ENCODE data around the gene CCR8.

Gene CCR8, protein sequence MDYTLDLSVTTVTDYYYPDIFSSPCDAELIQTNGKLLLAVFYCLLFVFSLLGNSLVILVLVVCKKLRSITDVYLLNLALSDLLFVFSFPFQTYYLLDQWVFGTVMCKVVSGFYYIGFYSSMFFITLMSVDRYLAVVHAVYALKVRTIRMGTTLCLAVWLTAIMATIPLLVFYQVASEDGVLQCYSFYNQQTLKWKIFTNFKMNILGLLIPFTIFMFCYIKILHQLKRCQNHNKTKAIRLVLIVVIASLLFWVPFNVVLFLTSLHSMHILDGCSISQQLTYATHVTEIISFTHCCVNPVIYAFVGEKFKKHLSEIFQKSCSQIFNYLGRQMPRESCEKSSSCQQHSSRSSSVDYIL

DNA sequence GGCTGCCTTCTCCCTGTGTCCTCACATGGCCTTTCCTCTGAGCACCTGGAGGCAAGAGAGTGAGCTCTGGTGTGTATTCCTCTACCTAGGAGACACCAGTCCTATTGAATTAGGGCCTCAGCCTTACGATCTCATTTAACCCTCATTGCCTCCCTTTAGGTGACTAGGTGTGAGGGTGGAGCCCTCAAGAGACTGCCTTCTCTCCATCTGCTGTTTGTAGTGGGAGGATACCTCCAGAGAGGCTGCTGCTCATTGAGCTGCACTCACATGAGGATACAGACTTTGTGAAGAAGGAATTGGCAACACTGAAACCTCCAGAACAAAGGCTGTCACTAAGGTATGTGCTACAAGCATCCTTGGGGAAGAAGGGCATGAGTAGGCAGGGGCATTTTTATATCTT lies at the start of gene CCR8:
Gene CCR8, plus strand, starts transcription at position 217 of the 400 bp plus-strand sequence. CDS start 2,623 bp downstream, outside the sequence.
- peak; percentile 2 for DNase-seq

GRCh38 chr3:39279745-39280517 lies 49.6 kb upstream of the CCR8 start, which contains the start of gene CX3CR1:
Gene CX3CR1, minus strand, starts transcription at chr3:39280036. Its CDS starts 13,527 bp downstream, at chr3:39266509.
- DNase-seq = no peak

DNA sequence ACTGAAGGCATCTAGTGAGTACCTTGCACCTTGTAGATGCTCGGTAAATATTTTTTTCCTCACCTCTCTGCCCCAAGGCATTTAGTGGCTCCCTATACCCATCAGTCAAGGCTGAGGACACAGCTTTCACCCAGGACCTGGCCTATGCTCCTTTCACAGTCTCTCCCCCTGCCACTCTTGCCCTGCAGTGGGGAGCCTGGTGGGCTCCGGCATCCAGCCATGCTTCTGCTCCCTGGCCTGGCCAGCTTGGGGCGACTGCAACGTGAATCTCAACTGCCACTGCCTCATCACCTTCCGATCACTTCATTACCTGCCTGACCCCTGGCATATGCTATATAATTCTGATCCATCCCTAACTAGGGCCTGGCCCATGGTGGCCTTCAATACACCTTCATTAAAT lies 48.9 kb upstream of the CCR8 start:
- no peak for DNase-seq

- no peak for DNase-seq
Measured at GRCh38 chr3:39281533-39281932, 48.0 kb upstream of the CCR8 start.

DNA sequence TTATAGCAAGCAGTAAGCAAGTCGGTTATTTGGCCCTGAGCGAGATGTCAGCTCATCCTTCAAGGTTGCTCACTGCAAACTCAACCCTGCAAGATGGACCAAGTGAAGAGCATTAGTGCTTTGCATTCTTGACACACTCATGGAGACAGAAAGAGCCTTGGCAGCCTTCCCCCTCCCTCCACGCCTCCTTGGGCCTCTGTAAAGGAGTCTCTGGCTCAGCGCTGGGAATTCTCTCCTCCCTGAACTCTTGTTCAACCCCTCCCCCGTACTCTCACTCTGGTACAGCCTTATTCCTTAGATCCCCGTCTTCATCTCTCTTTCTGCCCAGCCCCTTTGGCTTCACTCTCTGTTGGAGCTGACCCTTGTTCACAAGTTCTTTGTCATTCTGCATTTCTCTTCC lies 47.5 kb upstream of the CCR8 start:
- DNase-seq = no peak

DNA sequence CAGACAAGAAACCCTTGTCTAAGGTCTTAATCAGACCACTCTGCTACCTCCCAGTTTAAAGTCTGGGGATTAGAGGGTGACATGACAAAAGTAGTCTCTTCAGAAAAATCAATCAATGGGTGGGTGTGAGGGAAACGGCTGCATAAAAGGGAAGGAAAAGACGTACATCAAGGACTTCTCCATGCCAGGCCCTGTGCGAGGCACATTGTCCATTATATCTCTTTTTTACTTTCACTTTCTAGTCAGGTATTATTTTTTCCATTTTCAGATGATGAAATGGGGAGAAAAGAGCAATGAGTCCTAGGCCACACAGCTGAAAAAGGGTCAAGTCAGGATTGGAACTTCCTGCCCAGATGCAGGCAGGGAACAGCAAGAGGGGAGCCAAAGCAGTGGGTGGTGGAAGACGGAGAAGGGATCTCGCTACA lies 45.0 kb upstream of the CCR8 start:
- DNase-seq = no peak

- no peak for DNase-seq
Measured at GRCh38 chr3:39285332-39285731, 44.2 kb upstream of the CCR8 start.

DNA sequence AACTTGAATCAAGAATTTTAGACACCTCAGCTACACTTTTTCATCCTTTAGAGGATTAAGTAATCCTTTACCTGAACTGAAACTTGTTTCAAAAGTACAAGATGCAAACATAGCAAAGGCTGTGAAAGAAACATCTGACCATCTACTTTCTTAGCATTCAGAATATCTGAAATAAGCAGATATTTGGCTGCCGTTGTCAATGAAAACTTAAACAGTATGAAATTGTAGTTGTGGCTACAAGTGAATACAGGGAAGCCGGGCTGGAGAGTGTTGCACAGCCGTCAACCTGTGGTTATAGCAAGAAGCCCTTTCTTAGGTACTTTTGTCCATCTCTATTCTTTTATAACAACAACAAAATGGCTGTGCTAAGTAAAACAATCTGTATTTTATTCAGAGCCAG lies 42.7 kb upstream of the CCR8 start:
- no peak for DNase-seq

DNA sequence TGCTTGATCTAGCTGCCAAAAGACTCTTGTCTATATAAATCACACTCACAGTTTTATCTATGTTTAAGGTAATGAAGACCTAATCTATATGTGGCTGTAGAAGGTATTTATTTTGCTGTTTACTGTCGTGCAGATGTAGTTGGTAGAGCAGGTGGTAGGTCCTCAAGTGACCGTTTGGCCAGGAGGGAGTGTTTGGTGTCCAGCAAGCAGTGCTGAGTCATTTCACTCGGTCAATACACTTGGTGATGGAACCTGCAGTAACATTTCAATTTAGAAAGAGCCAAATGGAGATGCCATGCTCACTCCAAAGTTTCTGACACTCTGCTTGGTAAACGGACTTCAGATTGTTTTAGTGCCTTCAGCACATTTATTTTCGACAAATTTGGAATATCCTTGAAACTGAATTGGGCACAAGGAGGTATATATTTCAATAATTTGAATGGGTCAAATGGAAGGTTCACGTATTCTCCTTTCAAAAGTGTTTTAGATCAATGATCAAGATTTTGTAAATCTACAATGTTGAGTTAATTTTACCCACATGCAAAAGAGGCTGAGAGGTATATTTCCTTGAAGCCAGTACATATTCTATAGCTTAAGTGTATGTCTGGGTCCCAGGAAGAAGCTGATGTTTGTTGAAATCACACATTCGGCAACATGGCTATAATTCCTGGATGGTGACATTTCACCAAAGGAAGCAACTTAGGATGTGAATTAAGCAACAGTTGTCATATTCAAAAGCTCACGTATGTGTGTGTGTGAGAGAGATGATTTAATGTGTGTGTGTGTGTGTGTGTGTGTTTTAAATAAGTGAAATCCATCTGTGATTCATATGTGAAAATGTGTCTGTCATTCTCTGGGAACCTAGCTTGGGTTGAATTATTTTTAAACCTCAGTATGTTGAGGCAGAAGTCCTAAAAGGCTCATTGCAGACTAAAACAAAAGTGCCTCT lies 42.0 kb upstream of the CCR8 start:
- no peak for DNase-seq

GRCh38 chr3:39288300-39288808 lies 41.2 kb upstream of the CCR8 start:
- DNase-seq = peak; percentile 72

DNA sequence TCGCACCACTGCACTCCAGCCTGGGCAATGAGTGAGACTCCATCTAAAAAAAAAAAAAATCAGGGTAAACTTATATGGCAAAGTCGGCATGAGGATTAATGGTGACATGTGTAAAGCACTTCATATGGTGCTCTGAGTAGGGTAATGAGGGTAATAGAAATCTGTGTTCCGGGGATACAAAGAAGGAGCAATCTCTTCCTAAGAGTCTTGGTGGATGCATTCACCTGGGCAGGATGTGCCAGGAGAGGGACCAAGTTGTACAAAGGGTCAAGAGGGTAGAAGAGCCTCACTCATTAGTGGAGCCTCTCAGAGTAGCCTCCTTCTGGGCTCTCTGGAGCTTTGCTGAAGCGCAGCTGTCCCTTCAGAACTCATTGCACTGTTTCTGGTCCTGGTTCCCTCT lies 40.4 kb upstream of the CCR8 start:
- DNase-seq = no peak

DNA sequence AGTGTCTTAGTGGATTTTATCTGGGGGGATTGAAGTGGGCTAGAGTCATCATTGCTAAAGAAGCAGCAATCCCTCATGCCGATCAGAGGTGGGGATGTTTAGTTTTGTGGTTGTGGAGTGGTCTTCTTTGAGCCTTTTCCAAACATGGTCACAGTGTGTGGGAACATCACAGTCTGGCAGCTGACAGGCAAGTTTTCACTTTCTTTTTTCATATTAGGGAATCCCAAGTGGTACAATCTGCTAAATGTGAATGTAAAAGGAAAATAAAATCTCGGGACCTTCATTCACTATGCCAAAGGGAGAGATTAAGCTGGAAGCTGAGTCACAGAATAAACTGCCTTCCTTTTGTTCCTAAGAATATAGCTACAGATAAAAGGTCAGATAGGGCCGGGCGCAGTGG lies 39.3 kb upstream of the CCR8 start:
- no peak for DNase-seq

DNA sequence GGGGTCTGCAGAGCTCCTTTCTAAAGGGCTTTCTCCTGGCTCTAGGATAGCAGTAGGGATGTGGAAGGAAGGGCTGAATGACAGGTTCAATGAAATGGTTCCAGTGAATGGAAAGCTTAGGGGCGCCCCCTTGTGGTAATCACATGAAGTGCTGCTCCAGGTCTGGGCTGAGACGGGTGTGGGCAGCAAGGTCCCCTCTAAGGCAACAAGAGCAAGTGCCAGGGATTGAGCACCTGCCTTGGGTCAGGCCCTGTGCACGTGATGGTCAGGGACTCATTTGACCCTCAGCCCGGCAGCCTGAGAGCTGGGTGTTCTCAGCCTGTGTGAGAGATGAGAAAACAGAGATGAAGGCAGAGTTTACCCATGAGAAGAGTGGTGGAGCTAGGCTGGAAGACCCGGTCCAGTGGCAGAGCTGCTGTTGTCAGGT lies 37.6 kb upstream of the CCR8 start:
- DNase-seq = peak; percentile 28

GRCh38 chr3:39292961-39293360 lies 36.5 kb upstream of the CCR8 start:
- DNase-seq = no peak

DNA sequence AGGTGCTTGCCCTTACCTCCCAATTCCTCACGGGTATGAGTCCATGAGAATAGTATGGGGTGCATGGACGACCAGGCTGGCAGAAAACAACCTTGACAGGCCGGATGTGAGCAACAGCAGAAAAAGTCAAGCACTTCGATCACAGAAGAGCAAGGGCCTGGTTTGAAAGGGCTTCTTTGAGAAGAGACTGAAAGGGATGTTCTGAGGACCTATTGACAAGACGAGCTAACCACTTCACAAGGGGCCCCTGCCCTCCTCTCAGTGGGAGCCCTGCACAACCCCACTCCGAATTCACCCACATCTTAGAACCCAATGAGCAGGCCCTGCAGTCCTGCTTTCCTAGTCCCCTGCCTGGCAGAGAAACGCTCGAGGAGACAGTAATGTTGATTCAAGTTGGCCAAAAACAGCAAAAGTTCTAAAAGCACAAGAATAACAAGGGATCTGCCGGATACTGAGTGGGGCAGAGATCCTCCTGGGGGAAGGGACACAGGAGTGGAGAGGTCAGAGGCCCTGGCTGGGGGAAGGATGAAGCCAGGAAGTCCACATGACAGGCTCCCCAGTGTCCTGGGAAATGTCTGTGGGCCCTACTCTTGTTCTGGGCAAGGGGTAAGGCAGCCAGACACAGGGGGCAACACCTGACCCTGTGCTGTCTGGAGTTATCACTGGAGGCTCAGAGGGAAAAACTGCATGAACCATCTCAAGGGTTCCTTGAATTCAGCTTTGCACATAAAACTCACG lies 34.9 kb upstream of the CCR8 start:
- DNase-seq = no peak

DNA sequence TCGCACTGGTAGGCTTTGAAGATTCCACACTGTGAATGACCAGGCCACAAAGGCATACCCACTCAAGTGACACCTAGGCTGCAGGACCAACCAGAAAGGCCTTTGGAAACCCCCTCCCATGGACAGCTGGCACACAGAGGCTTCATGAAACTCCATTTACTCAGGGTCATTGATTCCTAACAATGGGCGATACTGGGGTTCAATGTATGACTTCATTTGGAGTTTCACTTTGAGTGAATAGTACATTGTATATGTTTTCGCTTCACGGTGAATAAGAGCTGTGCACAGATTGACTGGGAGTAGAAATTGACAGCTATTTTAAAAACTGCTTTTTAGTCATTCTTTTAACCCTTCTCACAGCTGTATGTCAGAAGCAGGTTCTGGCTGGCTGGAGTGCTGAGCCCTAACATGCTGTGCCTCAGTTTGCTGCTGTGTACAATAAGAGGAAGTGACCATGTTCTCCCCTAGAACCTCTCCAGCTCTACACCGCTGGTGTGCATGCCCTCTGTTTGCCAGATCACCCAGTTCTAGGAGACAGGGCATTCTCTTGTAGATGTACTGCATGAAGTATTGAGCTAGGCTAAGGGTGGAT lies 34.2 kb upstream of the CCR8 start:
- DNase-seq = no peak

DNA sequence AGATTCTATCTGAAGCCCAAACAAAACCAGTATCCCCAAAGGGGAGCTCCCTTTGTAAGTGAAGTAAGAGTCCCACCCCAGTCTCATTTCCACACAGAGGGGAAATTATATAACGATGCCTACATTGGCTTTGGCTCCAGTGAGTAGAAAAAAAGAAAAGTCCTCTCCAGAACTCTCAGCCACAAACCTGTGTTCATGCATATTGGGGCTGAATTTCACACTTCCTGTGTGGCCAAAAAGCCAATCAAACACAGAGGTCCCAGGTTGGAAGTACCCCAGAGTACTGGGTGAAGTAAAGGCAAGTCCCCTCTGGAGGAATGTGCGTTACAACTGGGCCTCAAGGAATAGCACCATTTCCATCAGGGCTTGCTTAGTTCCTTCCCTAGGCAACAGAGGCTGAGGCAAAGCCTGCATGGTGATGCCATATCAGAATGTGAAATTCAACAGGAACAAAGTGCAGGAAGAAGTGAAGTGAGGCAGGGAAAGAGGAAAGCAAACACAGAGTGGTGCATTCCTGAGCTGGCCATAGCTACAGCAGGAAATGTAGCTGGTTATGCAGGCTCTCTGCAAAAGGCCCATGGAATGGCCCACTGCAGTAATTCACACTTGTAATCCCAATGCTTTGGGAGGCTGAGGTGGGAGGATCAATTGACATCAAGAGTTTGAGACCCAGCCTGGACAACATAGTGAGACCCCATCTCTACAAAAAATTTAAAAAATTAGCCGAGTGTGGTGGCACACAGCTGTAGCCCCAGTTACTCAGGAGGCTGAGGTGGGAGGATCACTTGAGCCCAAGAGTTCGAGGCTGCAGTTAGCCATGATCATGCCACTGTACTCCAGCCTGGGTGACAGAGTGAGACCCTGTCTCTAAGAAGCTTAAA lies 33.1 kb upstream of the CCR8 start:
- no peak for DNase-seq

DNA sequence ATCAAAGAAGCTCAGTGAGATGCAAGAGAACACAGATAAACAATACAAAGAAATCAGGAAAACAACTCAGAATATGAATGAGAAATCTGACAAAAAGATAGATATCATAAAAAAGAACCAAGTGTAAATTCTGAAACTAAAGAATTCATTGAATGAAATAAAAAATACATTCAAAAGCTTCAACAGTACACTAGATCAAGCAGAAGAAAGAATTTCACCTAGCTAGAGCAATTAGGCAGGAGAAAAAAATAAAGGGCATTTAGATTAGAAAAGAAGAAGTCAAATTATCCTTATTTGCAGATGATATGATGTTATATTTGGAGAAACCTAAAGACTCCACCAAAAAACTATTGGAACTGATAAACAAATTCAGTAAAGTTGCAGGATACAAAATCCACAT lies 30.2 kb upstream of the CCR8 start:
- DNase-seq = no peak

DNA sequence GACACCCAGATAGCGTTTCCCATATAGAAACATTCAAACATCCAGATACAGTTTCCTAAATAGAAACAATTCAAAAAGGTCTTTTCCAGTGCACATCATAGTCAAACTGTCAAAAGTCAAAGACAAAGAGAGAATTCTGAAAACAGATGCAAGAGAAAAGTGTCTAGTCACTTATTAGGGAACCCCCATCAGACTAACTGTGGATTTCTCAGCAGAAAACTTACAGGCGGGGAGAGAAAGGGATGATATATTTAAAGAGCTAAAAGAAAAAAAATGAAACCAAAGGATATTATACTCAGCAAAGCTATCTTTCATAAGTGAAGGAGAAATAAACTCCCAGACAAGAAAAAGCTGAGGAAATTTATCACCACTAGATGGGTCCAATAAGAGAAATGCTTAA lies 27.3 kb upstream of the CCR8 start:
- no peak for DNase-seq

GRCh38 chr3:39313289-39313688 lies 16.2 kb upstream of the CCR8 start:
- DNase-seq = no peak

DNA sequence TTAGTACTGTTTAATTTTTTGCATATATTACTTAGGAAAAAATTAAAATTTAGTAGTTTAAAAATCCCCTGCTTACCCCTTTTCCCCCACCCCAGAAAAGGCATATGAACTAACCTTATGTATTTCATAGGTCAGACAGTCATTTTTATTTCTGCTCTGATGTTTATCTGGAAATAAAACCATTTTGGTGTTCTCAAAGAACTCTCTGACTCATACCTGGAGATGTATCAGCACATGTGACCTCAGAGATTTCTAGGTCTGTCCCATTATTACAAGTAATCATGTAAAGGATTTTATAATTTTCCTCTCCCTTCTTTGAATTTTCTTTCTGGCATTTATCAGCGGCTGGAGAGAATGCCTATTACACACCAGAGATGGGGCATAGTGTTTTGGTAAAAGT lies 14.1 kb upstream of the CCR8 start:
- DNase-seq = no peak
